ENCODE data around the gene COMMD4. TPM values are rescaled to one million over a fixed set of nuclear protein-coding genes. Genes with fewer than 3 reads are reported as not detected.

Gene COMMD4
- total and polyA plus RNA-seq, 2 of the 4 experiments (the other 2 are of a cell fraction): 91.2 to 133 TPM

- dilution Hi-C loops (cut with HindIII; ENCODE audit: low sequenced_read_pairs, unreplicated experiment) (no loop called here), in situ Hi-C loops (cut with MboI; ENCODE audit: low sequenced_read_pairs) (no loop called here), intact Hi-C loops (cut with micrococcal nuclease) (no loop called here)
- no peak overlapping the region for H3K4me2 ChIP-seq (ENCODE audit: low read depth, low read length)
- no peaks in the 10 kb centered on the region for H3K79me1 ChIP-seq (ENCODE audit: low read depth in 1 of 2, low read length in 2 of 2)
- no peak overlapping the region for H4K8ac ChIP-seq (ENCODE audit: low read depth in 2 of 2, low read length in 2 of 2)
- ChIA-PET CTCF (interaction anchor here (1.6 kb wide), 1 partner anchor 15 kb away, joined by 5 read pairs; no protein-coding TSS in a partner anchor), POLR2A (ENCODE audit: unreplicated experiment) (interaction anchor here (0.7 kb wide), 1 partner anchor 321 kb away, joined by 4 read pairs; no protein-coding TSS in a partner anchor)
- H3K14ac ChIP-seq (replicated peaks; ENCODE audit: low read depth, low read length): no peak overlapping the region
- H3K9ac ChIP-seq (ENCODE audit: low read depth, low read length): no peak overlapping the region
- no peak overlapping the region for H2BK15ac ChIP-seq (ENCODE audit: low read depth, low read length)
- no peak overlapping the region for H2BK120ac ChIP-seq (ENCODE audit: low read depth, low read length)
- no peak overlapping the region for H3K23ac ChIP-seq (ENCODE audit: low read depth, low read length)
- no TSS peak for BruUV-seq (replicated peaks)
- peaks cover 21% of the 10 kb centered on the region for H3K36me3 ChIP-seq (ENCODE audit: control insufficient read depth, insufficient read depth, low read length)
- H2BK5ac ChIP-seq (ENCODE audit: low read depth, low read length, poor library complexity, severe bottlenecking): no peak overlapping the region
- no peak overlapping the region for H3K4ac ChIP-seq (ENCODE audit: low read depth, low read length)
- no peak overlapping the region for H3K18ac ChIP-seq (ENCODE audit: low read depth, low read length)
- H3K27ac ChIP-seq (ENCODE audit: insufficient read depth, low read length): no peak overlapping the region
- H2AFZ ChIP-seq (replicated peaks; ENCODE audit: low read length, poor library complexity): peak overlapping the region; percentile 48
- H2BK20ac ChIP-seq (ENCODE audit: low read depth, low read length): no peak overlapping the region
- WGBS, 2 experiments (ENCODE audit: extremely low coverage in 2 of 2, insufficient read length in 1 of 2): 79% methylated on average over 5 of the region's 16 CpGs; no CpG with 5 or more reads in 1 of the 2 experiments
- peaks cover 3% of the 10 kb centered on the region; the same call in 1 of the 2 replicates for H3K4me1 ChIP-seq (ENCODE audit: control insufficient read depth, insufficient read depth, low read length)
- no peak overlapping the region for H2AK5ac ChIP-seq (ENCODE audit: low read depth, low read length)
- H4K91ac ChIP-seq (ENCODE audit: insufficient read depth, low read depth, low read length): no peak overlapping the region
- H2AK9ac ChIP-seq (replicated peaks; ENCODE audit: low read depth, low read length, poor library complexity): no peak overlapping the region
- H3K9me3 ChIP-seq (ENCODE audit: control insufficient read depth, insufficient read depth, low read length): no peaks in the 10 kb centered on the region
- DNase-seq (no peak), ATAC-seq (ENCODE audit: low read depth) (no peak)
- H4K20me1 ChIP-seq (ENCODE audit: insufficient read depth, low read length): no peaks in the 10 kb centered on the region; the same call in 1 of the 2 replicates
- no peak overlapping the region for H4K5ac ChIP-seq (ENCODE audit: low read depth, low read length)
- no peak for TF ChIP-seq MAZ (IDR thresholded peaks at IDR 0.05; ENCODE audit: borderline replicate concordance, low read depth, low read length)
- no peak for TF ChIP-seq MAFK (IDR thresholded peaks at IDR 0.05; ENCODE audit: low read depth, low read length)
- no peak for TF ChIP-seq RFX5 (IDR thresholded peaks at IDR 0.05; ENCODE audit: low read depth, low read length)
- TF ChIP-seq SMC3 (IDR thresholded peaks at IDR 0.05; ENCODE audit: low read depth, low read length): no peak
- TF ChIP-seq USF2 (IDR thresholded peaks at IDR 0.05; ENCODE audit: low read depth, low read length): no peak
- 0 out of 2 replicates have a peak, but pooled peaks cover 2% of the 10 kb centered on the region for H3K27me3 ChIP-seq (ENCODE audit: control insufficient read depth, insufficient read depth, low read length)
- peaks cover 20% of the 10 kb centered on the region for H3K9me1 ChIP-seq (ENCODE audit: insufficient read depth, low read length)
- no peak overlapping the region for H3K4me3 ChIP-seq (ENCODE audit: insufficient read depth, low read depth, low read length)
- H3K56ac ChIP-seq (ENCODE audit: extremely low read depth, insufficient read depth, low read length): no peak overlapping the region
These were observed 16.6 kb downstream of the COMMD4 start for GRCh38 chr15:75352186-75353080.

Measured in IMR-90 (cell line).